Mucosa of rectum (tissue), 2 donors: ENCODE results near the gene DNAH5.
"Not testable (repeated sequence)": the region's sequence is repeated elsewhere in the genome, so short reads cannot be mapped to it uniquely, and the experiment has no call there.

Source experiments
- H3K27ac ChIP-seq, 2 donors: one replicate each; pipeline ENCODE4 v1.7.0; 2013; ENCODE audit warnings: inconsistent platforms in 2 of 2, low read depth in 2 of 2, low read length in 2 of 2
- H3K27me3 ChIP-seq, 2 donors: one replicate each; pipeline ENCODE4 v1.7.0; 2013; ENCODE audit warnings: low read length in 2 of 2; ENCODE audit not compliant: control insufficient read depth in 2 of 2, insufficient read depth in 2 of 2
- H3K36me3 ChIP-seq, 2 donors: one replicate each; pipeline ENCODE4 v1.7.0; 2013; ENCODE audit warnings: low read length in 2 of 2; ENCODE audit not compliant: control insufficient read depth in 2 of 2, insufficient read depth in 2 of 2
- H3K4me1 ChIP-seq, 2 donors: one replicate each; pipeline ENCODE4 v1.7.0; 2013; ENCODE audit warnings: low read length in 2 of 2, mild to moderate bottlenecking in 1 of 2; ENCODE audit not compliant: control insufficient read depth in 2 of 2, insufficient read depth in 2 of 2
- H3K4me3 ChIP-seq, 2 donors: one replicate each; pipeline ENCODE4 v1.7.0; 2013; ENCODE audit warnings: low read length in 2 of 2
- H3K9ac ChIP-seq, 2 donors: one replicate each; pipeline ENCODE4 v1.7.0; 2013; ENCODE audit warnings: low read length in 2 of 2, low read depth in 1 of 2, mild to moderate bottlenecking in 1 of 2
- H3K9me3 ChIP-seq, 2 donors: one replicate each; pipeline ENCODE4 v1.7.0; 2013; ENCODE audit warnings: low read length in 2 of 2; ENCODE audit not compliant: control insufficient read depth in 2 of 2
- donor health status: healthy.
- donor health status: Normal muscosa, but diverticular disease.

The DNAH5 gene

DNA sequence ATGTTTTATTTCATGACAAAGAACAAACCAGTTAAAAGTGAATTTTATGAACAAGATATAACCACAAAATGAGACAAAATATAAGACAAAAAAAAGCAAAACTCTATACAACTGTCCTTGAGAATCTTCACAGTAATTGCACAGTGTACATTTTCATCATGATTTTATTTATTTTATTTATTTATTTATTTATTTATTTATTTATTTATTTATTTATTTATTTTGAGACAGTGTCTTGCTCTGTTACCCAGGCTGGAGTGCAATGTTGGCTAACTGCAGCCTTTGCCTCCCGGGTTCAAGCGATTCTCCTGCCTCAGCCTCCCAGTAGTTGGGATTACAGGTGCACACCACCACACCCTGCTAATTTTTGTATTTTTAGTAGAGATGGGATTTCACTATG lies 145.9 kb downstream of the DNAH5 start:
- not testable (repeated sequence) for H3K27me3 ChIP-seq, H3K36me3 ChIP-seq, H3K4me3 ChIP-seq, H3K9me3 ChIP-seq, H3K4me1 ChIP-seq, H3K9ac ChIP-seq, H3K27ac ChIP-seq

- H3K9ac ChIP-seq, result no peak overlapping the region
- no peaks in the 10 kb centered on the region for H3K36me3 ChIP-seq
- no peak overlapping the region for H3K27ac ChIP-seq
- no peak overlapping the region for H3K4me3 ChIP-seq
- no peaks in the 10 kb centered on the region for H3K4me1 ChIP-seq
- no peaks in the 10 kb centered on the region for H3K27me3 ChIP-seq
- no peaks in the 10 kb centered on the region for H3K9me3 ChIP-seq
Measured at GRCh38 chr5:13785781-13786415, 158.6 kb downstream of the DNAH5 start.

DNA sequence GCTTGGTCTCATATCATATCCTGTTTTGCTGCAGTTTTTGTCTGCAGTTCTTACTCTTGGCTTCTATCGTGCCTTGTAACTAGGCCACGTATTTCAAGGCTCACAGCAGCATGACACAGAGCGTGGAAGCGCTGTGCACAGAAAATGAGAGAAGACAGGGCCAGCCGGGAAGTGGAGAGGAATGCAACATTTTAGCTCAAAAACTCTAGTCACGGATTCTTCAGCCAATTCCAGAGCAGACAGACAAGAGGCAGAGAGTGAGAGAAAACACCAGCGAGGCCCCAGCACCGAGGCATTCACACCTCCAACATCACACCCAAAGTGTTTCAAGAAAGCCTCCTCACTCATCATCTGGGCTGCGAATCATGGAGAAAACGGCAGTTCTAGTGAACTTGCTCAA lies 160.8 kb downstream of the DNAH5 start:
- H3K27ac ChIP-seq, result no peak overlapping the region
- H3K4me3 ChIP-seq, result no peak overlapping the region
- H3K9ac ChIP-seq, result no peak overlapping the region
- no peaks in the 10 kb centered on the region for H3K27me3 ChIP-seq
- no peaks in the 10 kb centered on the region for H3K4me1 ChIP-seq
- H3K36me3 ChIP-seq, result no peaks in the 10 kb centered on the region
- no peaks in the 10 kb centered on the region for H3K9me3 ChIP-seq

- no peak overlapping the region for H3K27ac ChIP-seq
- no peaks in the 10 kb centered on the region for H3K27me3 ChIP-seq
- H3K4me1 ChIP-seq, result no peaks in the 10 kb centered on the region
Measured at GRCh38 chr5:13780081-13780480, 164.4 kb downstream of the DNAH5 start.

DNA sequence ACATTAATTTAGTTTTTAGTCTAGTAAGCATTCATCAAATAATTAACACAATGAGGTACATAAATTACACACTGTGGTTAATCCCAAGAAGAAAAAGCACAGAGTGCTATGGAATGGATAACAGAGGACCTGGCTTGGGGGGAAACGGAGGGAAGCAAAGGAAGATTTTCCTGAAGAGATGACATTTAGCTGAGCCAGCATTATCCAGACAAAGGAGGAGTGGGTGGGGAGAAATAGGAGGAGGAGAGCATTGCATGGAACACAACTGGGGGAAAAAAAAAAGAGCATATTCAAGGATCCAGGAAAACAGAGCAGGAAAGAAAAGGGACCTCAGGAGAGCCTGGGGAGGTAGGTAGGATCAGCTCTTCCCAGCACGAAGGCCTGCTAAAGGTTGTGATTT lies 170.8 kb downstream of the DNAH5 start:
- no peak overlapping the region for H3K27ac ChIP-seq
- no peaks in the 10 kb centered on the region for H3K36me3 ChIP-seq
- no peaks in the 10 kb centered on the region for H3K9me3 ChIP-seq
- no peak overlapping the region for H3K9ac ChIP-seq
- no peaks in the 10 kb centered on the region for H3K27me3 ChIP-seq
- H3K4me1 ChIP-seq, result no peaks in the 10 kb centered on the region
- no peak overlapping the region for H3K4me3 ChIP-seq

More at GRCh38 chr5:13780081-13780480, 164.4 kb downstream of the DNAH5 start:
- Histone ChIP-seq H3K4me3 (no peak overlapping the region), H3K9me3 (no peaks in the 10 kb centered on the region), H3K36me3 (no peaks in the 10 kb centered on the region), H3K9ac (no peak overlapping the region)

DNA sequence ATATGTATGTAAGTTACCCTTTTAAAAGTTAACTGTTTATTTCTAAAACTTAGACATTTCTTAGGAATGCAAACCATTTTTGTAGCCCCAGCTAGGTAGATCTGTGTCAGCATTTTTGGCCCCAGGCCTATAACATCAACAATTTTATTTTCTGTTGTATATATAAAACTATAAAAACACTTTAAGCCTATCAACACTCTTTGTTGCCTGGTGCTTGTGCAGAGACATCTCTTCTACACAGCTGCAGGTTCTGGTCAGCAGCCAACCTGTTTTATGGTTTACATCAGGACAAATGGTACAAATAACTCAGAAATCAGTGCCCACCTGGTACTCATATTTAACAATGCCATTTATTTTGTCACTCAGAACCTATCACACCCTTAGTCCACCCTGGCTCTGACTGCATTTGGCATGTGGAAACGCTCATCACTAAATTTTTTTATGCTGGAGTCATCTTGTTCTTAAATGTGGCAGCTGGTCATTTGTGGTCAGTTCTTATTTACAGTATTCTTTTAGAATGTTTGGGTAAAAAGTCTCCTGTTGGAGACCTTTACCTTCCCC lies 173.4 kb downstream of the DNAH5 start:
- Histone ChIP-seq H3K4me3 (no peak overlapping the region), H3K27ac (no peak overlapping the region), H3K9me3 (no peaks in the 10 kb centered on the region), H3K4me1 (no peaks in the 10 kb centered on the region), H3K36me3 (no peaks in the 10 kb centered on the region), H3K27me3 (no peaks in the 10 kb centered on the region), H3K9ac (no peak overlapping the region)

GRCh38 chr5:13766236-13766635 lies 178.3 kb downstream of the DNAH5 start:
- Histone ChIP-seq H3K27ac (no peak overlapping the region), H3K4me1 (no peaks in the 10 kb centered on the region), H3K4me3 (no peak overlapping the region), H3K36me3 (no peaks in the 10 kb centered on the region), H3K27me3 (no peaks in the 10 kb centered on the region), H3K9me3 (no peaks in the 10 kb centered on the region), H3K9ac (no peak overlapping the region)

DNA sequence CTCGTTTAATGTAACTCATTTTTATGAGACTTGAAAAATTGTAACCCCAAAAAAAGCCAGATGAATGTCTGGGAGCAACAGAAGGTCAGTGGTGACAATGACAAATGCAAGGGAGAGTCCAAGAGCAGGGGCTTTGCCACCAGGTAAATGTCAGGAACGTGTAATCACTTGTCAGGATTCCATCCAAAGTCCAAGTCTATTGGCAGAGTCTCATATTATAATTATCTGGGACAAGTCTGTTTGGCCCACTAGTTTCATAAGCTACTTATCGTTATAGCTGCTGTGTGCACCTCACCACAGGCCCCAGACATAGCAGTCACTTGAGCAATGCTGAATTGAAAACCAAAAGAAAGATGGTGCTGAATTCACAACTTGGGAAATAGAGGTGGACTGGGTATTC lies 180.8 kb downstream of the DNAH5 start:
- Histone ChIP-seq H3K36me3 (no peaks in the 10 kb centered on the region), H3K9ac (no peak overlapping the region), H3K27ac (no peak overlapping the region), H3K4me1 (no peaks in the 10 kb centered on the region), H3K4me3 (no peak overlapping the region), H3K9me3 (no peaks in the 10 kb centered on the region), H3K27me3 (no peaks in the 10 kb centered on the region)

DNA sequence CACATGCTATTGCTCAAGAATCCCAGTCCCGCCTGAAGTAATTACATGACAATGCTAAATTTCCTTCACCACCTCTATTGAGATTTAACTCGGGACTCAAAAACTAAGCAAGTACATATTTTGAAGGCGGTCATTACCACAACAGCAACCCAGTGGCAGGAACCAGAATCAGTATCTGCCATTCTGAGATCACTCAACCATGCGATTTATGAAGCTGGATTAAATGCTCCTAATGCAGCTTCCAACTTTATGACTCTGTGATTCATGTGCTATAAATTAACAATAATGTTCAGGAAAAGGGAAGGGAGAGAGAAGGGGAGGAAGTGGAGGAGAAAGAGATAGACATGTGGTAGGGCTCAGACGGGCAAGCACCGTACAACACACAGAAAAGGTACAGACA lies 194.7 kb downstream of the DNAH5 start:
- Histone ChIP-seq H3K36me3 (no peaks in the 10 kb centered on the region), H3K9ac (no peak overlapping the region), H3K9me3 (no peaks in the 10 kb centered on the region), H3K27ac (no peak overlapping the region), H3K4me1 (no peaks in the 10 kb centered on the region), H3K27me3 (no peaks in the 10 kb centered on the region), H3K4me3 (no peak overlapping the region)

DNA sequence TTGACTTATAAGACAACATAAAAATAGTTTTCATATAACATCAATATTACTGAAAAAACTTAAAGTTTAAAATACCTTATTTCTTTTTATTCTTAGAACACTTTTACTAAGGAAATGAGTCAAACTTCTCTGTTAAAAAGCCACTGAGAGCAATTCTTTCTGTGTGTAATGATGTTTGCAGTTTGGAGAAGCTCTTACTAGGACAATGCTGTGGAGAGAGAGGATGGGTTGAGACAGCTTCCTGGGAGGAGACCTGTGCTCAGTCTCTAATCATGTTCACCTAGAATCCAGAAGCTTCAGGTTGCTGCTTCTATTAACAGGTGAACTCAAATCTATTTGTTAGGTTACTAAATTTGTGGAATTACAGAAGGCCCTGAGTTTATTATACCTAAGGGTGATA lies 198.5 kb downstream of the DNAH5 start:
- Histone ChIP-seq H3K4me3 (no peak overlapping the region), H3K36me3 (no peaks in the 10 kb centered on the region), H3K27ac (no peak overlapping the region), H3K4me1 (no peaks in the 10 kb centered on the region), H3K9ac (no peak overlapping the region), H3K27me3 (no peaks in the 10 kb centered on the region), H3K9me3 (no peaks in the 10 kb centered on the region)
